ENCODE measurements around the gene ZFPL1.
A peak's percentile ranks its signal among the peaks of the same experiment; 100 is the strongest.

The ZFPL1 gene

GRCh38 chr11:65045728-65046127 lies 38.3 kb upstream of the ZFPL1 start:
- Histone ChIP-seq H3K4me1 (ENCODE audit: control insufficient read depth, insufficient read depth, low read length, poor library complexity, severe bottlenecking) (peaks cover 3% of the 10 kb centered on the region), H3K9me3 (ENCODE audit: control insufficient read depth, low read length) (no peaks in the 10 kb centered on the region), H3K27ac (ENCODE audit: insufficient read depth, low read length, poor library complexity, severe bottlenecking) (no peak overlapping the region), H3K36me3 (ENCODE audit: control insufficient read depth, insufficient read depth, low read length) (peaks cover 14% of the 10 kb centered on the region), H3K4me3 (ENCODE audit: insufficient read depth, low read depth, low read length, poor library complexity, severe bottlenecking) (no peak overlapping the region), H3K27me3 (replicated peaks; ENCODE audit: control insufficient read depth, insufficient read depth, low read length, poor library complexity, severe bottlenecking) (no peaks in the 10 kb centered on the region)
- no peak for DNase-seq

- H3K27ac ChIP-seq (ENCODE audit: insufficient read depth, low read length, poor library complexity, severe bottlenecking), result peak overlapping the region; percentile 55
- no peaks in the 10 kb centered on the region for H3K9me3 ChIP-seq (ENCODE audit: control insufficient read depth, low read length)
- H3K4me3 ChIP-seq (ENCODE audit: insufficient read depth, low read depth, low read length, poor library complexity, severe bottlenecking), result peak overlapping the region; percentile 27
- DNase-seq, result peak in 2 of 3 donors; percentile 5 to 11
- H3K36me3 ChIP-seq (ENCODE audit: control insufficient read depth, insufficient read depth, low read length), result peaks cover 14% of the 10 kb centered on the region
- no peaks in the 10 kb centered on the region for H3K27me3 ChIP-seq (replicated peaks; ENCODE audit: control insufficient read depth, insufficient read depth, low read length, poor library complexity, severe bottlenecking)
- H3K4me1 ChIP-seq (ENCODE audit: control insufficient read depth, insufficient read depth, low read length, poor library complexity, severe bottlenecking), result no peaks in the 10 kb centered on the region
Observed at GRCh38 chr11:65047581-65048422, 36.2 kb upstream of the ZFPL1 start.

GRCh38 chr11:65051398-65051858 lies 32.6 kb upstream of the ZFPL1 start:
- no peak overlapping the region for H3K4me3 ChIP-seq (ENCODE audit: insufficient read depth, low read depth, low read length, poor library complexity, severe bottlenecking)
- H3K27ac ChIP-seq (ENCODE audit: insufficient read depth, low read length, poor library complexity, severe bottlenecking), result no peak overlapping the region
- H3K4me1 ChIP-seq (ENCODE audit: control insufficient read depth, insufficient read depth, low read length, poor library complexity, severe bottlenecking), result peaks cover 11% of the 10 kb centered on the region
- DNase-seq, result no peak
- no peaks in the 10 kb centered on the region for H3K27me3 ChIP-seq (replicated peaks; ENCODE audit: control insufficient read depth, insufficient read depth, low read length, poor library complexity, severe bottlenecking)
- no peaks in the 10 kb centered on the region for H3K36me3 ChIP-seq (ENCODE audit: control insufficient read depth, insufficient read depth, low read length)
- no peaks in the 10 kb centered on the region for H3K9me3 ChIP-seq (ENCODE audit: control insufficient read depth, low read length)

DNA sequence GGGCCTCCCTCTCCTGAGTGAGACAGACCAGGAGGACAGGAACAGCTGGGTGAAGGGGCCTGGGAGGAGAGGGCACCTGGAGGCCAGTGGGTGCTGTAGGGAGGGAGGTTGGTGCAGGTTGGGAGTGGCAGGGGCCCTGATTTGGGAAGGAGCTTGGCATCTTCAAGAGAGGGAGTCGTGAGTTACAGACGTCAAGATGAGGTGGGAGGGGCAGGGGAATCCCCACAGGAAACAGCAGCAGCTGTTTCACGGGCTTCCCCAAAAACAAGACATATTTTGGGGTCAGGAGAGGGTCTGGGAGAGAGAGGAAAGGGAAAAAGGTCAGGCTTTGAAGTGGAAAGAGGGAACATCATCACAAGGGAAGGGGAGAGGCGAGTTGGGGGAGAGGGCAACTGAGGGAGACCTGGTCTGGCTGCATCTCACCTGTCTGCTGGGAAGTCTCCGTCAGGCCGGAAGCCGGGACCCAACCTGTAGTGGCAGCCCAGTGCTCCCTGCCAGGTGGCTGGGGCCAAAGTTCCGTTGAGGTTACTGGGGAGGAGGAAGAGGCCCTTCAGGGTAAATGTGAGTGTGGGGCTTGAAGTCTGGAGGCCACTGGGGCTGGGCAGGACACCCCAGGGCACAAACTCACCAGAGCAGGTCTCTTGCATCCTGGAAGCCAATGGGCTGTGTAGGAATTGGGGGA lies 30.1 kb upstream of the ZFPL1 start:
- Histone ChIP-seq H3K9me3 (ENCODE audit: control insufficient read depth, low read length) (no peaks in the 10 kb centered on the region), H3K4me3 (ENCODE audit: insufficient read depth, low read depth, low read length, poor library complexity, severe bottlenecking) (no peak overlapping the region), H3K4me1 (ENCODE audit: control insufficient read depth, insufficient read depth, low read length, poor library complexity, severe bottlenecking) (peaks cover 11% of the 10 kb centered on the region), H3K36me3 (ENCODE audit: control insufficient read depth, insufficient read depth, low read length) (no peaks in the 10 kb centered on the region), H3K27me3 (replicated peaks; ENCODE audit: control insufficient read depth, insufficient read depth, low read length, poor library complexity, severe bottlenecking) (no peaks in the 10 kb centered on the region), H3K27ac (ENCODE audit: insufficient read depth, low read length, poor library complexity, severe bottlenecking) (peak overlapping the region; percentile 26)
- DNase-seq, result peak in 1 of 3 donors; percentile 16

- peaks cover 13% of the 10 kb centered on the region for H3K4me1 ChIP-seq (ENCODE audit: control insufficient read depth, insufficient read depth, low read length, poor library complexity, severe bottlenecking)
- H3K27ac ChIP-seq (ENCODE audit: insufficient read depth, low read length, poor library complexity, severe bottlenecking), result no peak overlapping the region
- H3K36me3 ChIP-seq (ENCODE audit: control insufficient read depth, insufficient read depth, low read length), result no peaks in the 10 kb centered on the region
- H3K9me3 ChIP-seq (ENCODE audit: control insufficient read depth, low read length), result no peaks in the 10 kb centered on the region
- no peaks in the 10 kb centered on the region for H3K27me3 ChIP-seq (replicated peaks; ENCODE audit: control insufficient read depth, insufficient read depth, low read length, poor library complexity, severe bottlenecking)
- DNase-seq, result no peak
- no peak overlapping the region for H3K4me3 ChIP-seq (ENCODE audit: insufficient read depth, low read depth, low read length, poor library complexity, severe bottlenecking)
Observed at GRCh38 chr11:65055538-65055937, 28.5 kb upstream of the ZFPL1 start.

DNA sequence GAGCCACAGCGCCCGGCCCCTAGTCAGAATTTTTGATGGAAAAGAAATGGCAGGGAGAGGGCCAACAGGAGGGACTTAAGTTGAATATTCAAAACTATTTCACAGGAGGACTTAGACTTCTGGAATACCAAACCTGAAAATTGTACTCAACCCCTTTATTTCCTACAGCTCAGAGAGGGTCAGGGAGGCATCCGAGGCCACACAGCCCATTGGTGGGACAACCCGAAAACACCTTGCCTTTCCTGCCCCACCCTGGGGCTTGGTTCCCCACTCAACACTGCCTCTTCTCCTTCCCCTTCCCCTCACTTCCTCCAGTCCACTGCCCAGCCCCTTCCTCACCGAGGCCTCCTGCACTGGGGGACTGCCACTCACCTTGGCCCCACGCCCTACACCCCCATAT lies 27.0 kb upstream of the ZFPL1 start:
- no peak overlapping the region for H3K4me3 ChIP-seq (ENCODE audit: insufficient read depth, low read depth, low read length, poor library complexity, severe bottlenecking)
- H3K36me3 ChIP-seq (ENCODE audit: control insufficient read depth, insufficient read depth, low read length), result no peaks in the 10 kb centered on the region
- H3K27ac ChIP-seq (ENCODE audit: insufficient read depth, low read length, poor library complexity, severe bottlenecking), result no peak overlapping the region
- peaks cover 13% of the 10 kb centered on the region for H3K4me1 ChIP-seq (ENCODE audit: control insufficient read depth, insufficient read depth, low read length, poor library complexity, severe bottlenecking)
- H3K9me3 ChIP-seq (ENCODE audit: control insufficient read depth, low read length), result no peaks in the 10 kb centered on the region
- DNase-seq, result no peak
- no peaks in the 10 kb centered on the region for H3K27me3 ChIP-seq (replicated peaks; ENCODE audit: control insufficient read depth, insufficient read depth, low read length, poor library complexity, severe bottlenecking)

DNA sequence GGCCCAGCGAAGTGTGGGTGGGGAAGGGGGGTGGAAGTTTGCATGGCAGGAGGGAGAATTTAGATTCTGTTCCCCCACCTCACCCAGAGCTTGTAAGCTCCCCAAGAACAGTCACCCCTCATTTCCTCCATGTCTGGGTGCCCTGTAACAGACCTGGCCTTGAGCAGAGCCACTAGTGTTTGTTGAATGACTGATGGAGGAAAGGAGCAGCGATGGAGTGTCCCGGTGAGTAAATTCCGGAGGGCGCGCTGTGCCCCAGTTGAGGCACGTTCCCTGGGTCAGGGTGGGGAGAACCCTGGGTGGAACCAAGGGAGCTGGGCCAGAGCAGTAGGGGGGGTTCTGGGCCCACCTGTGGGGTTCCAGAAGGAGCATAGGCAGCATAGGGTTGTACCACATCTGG lies 26.5 kb upstream of the ZFPL1 start:
- no peak for DNase-seq
- H3K27me3 ChIP-seq (replicated peaks; ENCODE audit: control insufficient read depth, insufficient read depth, low read length, poor library complexity, severe bottlenecking), result no peaks in the 10 kb centered on the region

DNA sequence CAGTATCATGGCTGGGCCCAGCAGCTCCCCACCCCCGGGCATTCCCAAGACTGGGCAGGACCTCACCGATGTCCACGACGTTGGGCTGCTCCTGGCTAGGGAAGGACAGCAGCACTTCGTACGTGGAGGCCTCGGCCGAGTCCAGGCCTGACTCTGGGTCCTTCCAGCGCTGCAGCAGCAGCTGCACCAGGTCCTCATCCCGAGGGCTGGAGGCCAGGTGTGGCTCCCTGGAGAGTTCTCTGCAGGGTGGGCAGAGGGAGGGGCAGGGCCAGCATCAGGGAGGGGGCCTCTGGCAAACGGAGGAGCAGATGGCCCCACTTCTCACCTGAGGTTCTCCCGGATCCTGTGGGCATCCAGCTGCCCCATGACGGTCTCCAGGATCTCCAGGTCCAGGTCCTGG lies 26.0 kb upstream of the ZFPL1 start:
- no peak overlapping the region for H3K4me3 ChIP-seq (ENCODE audit: insufficient read depth, low read depth, low read length, poor library complexity, severe bottlenecking)
- peaks cover 13% of the 10 kb centered on the region for H3K4me1 ChIP-seq (ENCODE audit: control insufficient read depth, insufficient read depth, low read length, poor library complexity, severe bottlenecking)
- no peaks in the 10 kb centered on the region for H3K36me3 ChIP-seq (ENCODE audit: control insufficient read depth, insufficient read depth, low read length)
- no peak overlapping the region for H3K27ac ChIP-seq (ENCODE audit: insufficient read depth, low read length, poor library complexity, severe bottlenecking)
- no peak for DNase-seq
- H3K9me3 ChIP-seq (ENCODE audit: control insufficient read depth, low read length), result no peaks in the 10 kb centered on the region
- H3K27me3 ChIP-seq (replicated peaks; ENCODE audit: control insufficient read depth, insufficient read depth, low read length, poor library complexity, severe bottlenecking), result no peaks in the 10 kb centered on the region

More for the DNA sequence above, 26.5 kb upstream of the ZFPL1 start:
- Histone ChIP-seq H3K4me3 (ENCODE audit: insufficient read depth, low read depth, low read length, poor library complexity, severe bottlenecking) (no peak overlapping the region), H3K9me3 (ENCODE audit: control insufficient read depth, low read length) (no peaks in the 10 kb centered on the region), H3K27ac (ENCODE audit: insufficient read depth, low read length, poor library complexity, severe bottlenecking) (no peak overlapping the region), H3K36me3 (ENCODE audit: control insufficient read depth, insufficient read depth, low read length) (no peaks in the 10 kb centered on the region), H3K4me1 (ENCODE audit: control insufficient read depth, insufficient read depth, low read length, poor library complexity, severe bottlenecking) (peaks cover 13% of the 10 kb centered on the region)

DNA sequence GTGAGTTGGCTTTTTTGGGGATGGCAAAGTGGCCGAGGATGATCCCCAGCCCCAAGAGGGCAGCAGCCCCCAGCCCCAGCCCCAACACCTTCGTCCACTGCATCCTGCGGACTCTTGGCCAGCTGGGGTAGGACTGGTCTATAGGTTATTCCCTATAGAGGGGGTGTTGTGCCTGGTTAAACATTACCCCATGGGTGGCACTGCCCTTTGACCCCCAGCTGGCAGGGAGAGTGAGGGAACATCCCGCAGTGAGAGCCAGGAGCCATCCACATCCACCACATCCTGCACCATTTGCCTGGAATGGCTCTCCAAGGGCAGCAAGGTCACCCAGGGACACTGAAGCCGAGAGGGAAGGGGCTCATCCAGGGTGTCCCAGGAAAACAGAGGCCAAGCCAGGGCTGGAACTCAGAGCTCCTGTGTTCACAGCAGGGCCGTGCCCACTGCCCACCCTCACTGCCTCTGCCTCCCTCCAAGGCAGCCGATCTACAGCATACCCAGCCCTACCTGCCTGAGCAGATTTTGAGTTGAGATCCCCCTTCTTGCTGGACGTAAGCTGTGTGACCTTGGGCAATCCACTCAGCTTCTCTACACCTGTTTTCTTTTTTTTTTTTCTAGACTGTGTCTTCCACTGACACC lies 25.5 kb upstream of the ZFPL1 start, which contains the start of gene NAALADL1:
Gene NAALADL1 (minus strand): TSS at position 135 of the 636 bp plus-strand sequence. CDS start 32 bp downstream, at position 103.
- no peak for DNase-seq
- Histone ChIP-seq H3K36me3 (ENCODE audit: control insufficient read depth, insufficient read depth, low read length) (no peaks in the 10 kb centered on the region), H3K27ac (ENCODE audit: insufficient read depth, low read length, poor library complexity, severe bottlenecking) (no peak within 1 kb of the TSS), H3K4me1 (ENCODE audit: control insufficient read depth, insufficient read depth, low read length, poor library complexity, severe bottlenecking) (peaks cover 12% of the 10 kb centered on the region), H3K4me3 (ENCODE audit: insufficient read depth, low read depth, low read length, poor library complexity, severe bottlenecking) (no peak within 1 kb of the TSS), H3K9me3 (ENCODE audit: control insufficient read depth, low read length) (no peaks in the 10 kb centered on the region), H3K27me3 (replicated peaks; ENCODE audit: control insufficient read depth, insufficient read depth, low read length, poor library complexity, severe bottlenecking) (no peaks in the 10 kb centered on the region)
